Measurements from ENCODE around the gene NHS.
A peak's percentile ranks its signal among the peaks of the same experiment; 100 is the strongest.

NHS gene

DNA sequence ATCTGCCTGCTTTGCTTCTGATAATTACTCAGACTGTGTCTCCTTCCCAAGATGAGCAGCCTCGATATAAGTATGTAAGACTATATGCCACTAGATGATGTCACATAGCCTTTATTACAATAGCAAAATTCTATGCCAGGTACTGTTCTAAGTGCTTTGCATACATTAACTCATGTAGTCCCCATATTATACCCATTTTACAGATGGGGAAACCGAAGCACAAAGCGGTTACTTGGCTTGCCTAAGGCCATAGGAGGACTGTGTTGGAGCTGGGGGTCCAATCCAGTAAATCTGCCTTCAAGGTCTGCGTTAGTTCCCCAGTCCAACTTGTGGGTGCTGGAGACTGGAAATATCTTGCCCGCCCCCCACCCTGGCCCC, 361.5 kb downstream of the NHS start:
- DNase-seq (ENCODE audit: low read depth in 2 of 2): no peak

DNA sequence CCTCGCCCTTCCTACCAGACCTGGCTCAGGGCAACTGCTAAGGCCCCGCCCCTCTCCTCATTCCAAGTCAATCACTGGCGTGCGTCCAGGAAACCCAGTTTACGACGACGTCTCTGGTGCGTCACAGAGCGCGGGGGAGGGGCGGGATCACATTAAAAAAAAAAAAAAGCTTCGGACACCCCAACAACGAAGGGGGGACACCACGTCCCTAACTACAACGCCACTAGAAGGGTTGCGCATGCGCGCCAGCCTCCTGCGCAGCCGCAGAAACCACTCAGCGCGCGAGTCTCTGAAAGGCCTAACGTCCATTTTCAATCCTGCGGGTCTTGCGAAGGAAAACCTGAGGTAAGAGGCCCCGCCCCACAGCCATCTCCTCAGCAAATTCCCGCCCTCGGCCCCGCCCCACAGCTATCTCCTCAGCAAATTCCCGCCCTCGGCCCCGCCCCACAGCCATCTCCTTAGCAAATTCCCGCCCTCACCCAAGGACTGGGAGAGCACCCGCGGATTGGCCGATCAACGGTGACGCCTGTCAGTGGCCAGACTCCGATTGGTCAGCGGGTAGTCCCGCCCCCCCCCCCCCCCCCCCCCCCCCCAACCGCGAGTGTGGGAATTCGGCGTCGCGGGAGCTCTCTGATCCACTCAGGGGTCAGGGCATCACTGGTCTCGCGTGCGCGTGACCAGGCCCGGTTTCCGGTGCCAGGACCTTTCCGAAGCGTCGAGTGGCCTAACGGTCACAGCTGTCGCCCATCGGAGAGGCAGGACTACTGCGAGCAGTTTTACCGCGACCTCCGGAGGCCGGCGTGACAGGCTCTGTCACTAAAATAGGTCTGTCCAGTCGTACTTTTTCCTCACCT, 362.1 kb downstream of the NHS start, which contains the start of gene SCML1:
Gene SCML1 (plus strand): TSS at position 638 of the 854 bp plus-strand sequence. CDS start 6,694 bp downstream, outside the sequence.
- DNase-seq (ENCODE audit: low read depth in 2 of 2): peak; percentile 92 to 93

DNA sequence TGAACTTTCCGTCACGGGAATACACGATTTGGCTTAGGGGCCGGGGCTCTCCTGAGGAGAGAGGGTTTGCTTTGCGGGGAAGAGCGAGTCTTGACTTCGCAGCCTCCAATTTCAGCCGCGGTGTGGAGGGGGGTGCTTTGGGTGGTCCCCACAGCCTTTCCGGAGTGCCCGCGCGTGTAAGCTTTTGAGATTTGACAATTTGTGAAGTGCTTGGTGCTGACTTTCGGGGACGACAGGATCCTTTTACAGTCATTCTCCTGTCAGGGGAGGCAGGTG, 362.6 kb downstream of the NHS start:
- no peak for DNase-seq (ENCODE audit: low read depth in 2 of 2)

DNA sequence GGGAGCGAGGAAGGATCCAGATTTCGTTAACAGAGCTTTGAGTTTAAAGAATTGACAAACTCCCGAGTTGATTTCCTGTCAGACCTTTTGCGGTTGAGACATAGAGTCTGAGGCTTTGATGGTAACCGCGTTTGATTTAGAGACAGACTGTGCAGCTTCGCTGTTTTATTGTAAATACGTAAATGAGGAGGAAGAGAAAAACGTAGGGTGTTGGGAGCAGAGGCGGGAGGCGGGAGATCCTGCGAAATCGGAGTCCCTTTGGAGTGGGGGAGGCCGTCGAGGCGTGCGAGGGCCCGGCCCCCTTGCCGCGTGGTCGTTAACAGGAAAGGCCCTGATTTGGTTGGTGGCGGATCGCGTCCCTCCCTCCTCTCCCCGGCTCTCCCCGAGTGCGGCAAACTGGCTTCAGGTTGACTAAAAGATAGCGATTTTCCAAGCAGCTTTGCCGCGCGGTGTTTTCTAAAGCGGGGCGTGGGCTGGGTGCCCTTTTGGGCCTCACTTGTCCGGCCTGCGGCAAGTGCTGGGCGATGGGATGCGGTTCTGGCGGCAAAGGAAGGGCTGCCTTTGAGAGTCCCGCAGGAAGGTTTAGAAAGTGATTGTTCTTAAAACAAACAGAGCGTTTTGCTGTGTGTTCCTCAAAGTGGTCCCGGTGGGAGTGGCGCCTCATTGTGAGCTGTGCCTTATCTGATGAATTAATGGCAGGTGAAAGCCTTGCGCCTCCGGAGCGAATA, 363.1 kb downstream of the NHS start:
- DNase-seq (ENCODE audit: low read depth in 2 of 2): no peak

DNA sequence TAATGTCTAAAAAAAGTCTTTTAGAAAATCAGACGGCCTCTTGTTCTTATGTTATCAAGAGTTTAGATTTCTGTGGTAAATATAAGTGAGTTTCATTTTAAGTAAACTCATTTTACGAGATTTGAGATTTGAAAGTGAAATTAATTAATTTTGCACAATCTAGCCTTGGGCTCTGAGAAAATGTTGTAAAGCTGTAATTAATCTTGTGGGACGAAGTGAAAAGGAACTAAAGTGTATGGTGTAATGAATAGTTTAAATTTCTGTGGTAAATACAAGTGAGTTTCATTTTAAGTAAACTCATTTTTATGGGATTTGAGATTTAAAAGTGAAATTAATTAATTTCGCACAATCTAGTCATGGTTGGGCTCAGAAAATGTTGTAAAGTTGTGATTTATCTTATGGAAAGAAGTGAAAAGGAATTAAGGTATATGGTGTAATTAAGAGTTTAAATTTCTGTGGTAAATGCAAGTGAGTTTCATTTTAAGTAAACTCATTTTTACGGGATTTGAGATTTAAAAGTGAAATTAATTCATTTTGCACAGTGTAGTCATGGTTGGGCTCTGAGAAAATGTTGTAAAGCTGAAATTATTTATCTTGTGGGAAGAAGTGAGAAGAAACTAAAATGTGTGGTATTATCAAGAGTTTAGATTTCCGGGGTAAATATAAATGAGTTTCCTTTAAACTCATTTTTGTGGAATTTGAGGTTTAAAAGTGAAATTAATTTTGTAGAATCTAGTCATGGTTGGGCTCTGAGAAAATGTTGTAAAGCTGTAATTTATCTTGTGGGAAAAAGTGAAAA, 363.9 kb downstream of the NHS start:
- no peak for DNase-seq (ENCODE audit: low read depth in 2 of 2)

DNA sequence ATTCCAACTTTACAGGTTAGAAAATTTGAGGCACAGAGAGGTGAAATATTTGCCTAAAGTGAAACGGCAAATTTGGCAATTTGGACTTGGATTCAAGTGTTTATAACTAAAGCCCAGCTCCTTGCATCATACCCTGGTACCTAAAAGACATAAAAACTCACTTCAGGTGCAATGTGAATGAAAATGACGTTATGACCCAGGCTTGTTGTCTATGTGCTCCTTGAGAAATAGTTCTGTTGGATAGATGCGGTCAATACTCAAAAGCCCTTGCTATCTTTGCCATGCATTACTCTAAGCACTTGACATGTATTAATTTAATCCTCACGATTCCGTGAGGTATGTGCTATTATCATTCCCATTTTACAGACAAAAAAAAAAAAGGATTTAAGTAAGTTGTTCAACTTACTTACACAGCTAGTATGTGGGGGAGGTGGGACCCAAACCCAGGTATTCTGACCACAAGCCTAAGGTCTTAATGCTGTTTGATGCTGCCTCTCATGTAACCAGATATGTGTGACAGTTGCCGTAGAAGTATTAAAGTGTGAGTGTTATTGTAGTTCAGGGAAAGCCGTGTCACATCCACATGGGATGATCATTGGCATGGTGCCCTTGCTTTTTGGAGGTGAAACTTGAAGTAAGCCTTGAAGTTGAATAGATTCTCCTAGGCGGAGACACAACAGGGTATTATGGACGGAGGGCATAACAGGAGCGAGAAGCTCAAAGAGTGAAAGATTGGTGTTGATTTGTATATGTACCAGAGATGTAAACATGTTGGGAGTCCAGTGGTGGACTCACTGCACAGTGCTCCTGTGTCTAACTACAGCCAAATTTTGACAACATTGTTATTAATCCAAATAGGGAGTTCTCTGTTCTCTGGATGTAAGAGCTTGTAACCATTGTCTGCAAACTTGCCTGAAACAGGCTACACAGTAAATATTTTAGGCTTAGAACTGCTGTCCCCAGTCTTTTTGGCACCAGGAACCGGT, 365.4 kb downstream of the NHS start:
- DNase-seq (ENCODE audit: low read depth in 2 of 2): no peak

DNA sequence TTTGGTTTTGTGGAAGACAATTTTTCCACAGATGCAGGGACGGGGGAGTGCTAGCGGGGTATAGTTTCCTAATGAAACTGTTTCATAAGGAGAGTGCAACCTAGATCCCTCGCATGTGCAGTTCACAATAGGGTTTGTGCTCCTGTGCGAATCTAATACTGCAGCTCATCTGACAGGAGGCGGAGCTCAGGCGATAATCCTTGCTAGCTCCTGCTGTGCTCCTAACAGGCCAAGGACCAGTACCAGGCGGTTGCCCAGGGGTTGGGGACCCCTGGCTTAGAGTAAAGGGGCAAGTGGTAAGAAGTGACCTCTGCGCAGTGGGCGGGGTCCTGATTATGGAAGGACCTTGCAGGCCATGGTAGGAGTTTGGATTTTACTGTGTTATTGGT, 366.1 kb downstream of the NHS start:
- no peak for DNase-seq (ENCODE audit: low read depth in 2 of 2)

DNA sequence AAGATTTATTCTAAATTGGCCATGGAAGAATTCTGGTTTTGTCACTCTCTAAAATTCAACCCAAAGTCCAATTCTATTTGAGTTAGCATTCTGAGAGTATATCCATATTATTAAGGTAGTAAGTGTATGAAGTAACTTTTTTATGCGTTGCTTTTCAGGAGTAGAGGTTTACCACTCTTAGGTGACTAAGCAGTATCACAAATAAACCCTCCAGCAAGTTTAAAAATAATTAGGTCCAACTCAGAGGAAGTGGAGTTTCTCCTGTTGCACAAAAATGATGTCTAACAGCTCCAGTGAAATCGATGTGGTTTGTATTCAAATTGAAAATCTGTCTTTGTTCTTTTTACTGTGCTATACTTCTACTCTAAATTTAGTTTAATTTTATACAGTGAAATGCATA, 368.9 kb downstream of the NHS start:
- no peak for DNase-seq (ENCODE audit: low read depth in 2 of 2)

DNA sequence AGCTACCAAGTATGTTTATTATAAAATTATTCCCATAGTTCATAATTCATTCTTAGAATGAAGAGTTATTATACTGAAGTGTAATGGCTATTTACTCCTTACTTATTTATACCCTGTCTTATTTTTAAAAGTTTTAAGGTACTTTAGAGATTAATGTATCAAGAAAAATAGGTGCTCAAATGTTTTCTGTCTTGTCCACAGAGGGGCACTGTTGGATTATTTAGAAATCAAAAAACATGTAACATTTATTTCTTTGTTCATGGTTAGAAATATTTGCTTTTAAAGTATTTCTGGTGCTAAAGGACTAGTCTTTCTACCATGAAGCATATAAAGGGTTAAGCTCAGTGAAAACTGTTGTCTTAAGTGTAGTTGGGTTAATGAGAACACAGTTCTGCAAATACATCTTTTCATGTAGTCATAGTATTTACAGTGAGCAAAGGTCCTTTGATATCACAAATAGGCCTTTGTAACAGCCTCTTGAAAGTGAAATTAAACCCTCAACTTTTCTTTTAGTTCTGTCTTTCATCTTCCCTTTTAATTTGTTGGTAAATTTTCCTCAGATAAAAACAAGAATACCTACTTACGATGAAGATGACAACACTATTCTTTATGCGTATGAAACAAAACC, 370.0 kb downstream of the NHS start:
- no peak for DNase-seq (ENCODE audit: low read depth in 2 of 2)

DNA sequence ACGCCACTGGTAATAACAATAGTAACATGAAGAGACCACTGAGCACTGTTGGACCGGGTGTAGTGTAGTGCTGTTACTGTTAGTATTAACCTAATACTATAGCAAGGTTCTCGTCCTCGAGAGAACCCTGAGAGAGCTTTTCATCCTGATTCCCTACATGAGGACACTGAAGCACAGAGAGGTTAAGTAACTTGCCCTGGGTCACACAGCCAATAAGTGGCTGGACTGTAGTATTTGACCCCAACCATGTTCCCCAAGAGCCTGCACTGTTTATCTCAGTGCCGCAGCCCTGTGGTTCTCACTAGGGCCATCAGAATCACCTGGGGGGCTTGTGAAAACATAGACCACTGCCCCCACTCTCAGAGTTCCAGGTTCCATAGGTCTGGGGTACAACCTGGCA, 372.7 kb downstream of the NHS start:
- no peak for DNase-seq (ENCODE audit: low read depth in 2 of 2)

DNA sequence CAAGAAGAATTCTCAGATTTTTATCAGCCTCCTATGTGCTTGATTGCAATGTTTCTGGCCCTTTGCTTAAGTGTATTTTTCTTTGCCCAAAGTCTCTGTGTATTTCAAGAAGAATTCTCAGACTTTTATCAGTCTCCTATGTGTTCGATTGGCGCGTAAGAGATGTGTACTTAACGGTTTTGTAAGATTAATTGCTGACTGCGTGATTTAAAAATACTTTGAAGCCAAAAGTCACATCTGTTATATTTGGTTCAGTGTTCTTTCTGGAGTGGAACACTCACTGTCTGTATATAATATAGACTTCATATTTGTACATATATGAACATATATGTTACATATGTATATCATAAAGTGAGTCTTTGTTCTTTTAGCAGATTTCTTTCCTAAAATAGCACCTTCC, 373.7 kb downstream of the NHS start:
- no peak for DNase-seq (ENCODE audit: low read depth in 2 of 2)

DNA sequence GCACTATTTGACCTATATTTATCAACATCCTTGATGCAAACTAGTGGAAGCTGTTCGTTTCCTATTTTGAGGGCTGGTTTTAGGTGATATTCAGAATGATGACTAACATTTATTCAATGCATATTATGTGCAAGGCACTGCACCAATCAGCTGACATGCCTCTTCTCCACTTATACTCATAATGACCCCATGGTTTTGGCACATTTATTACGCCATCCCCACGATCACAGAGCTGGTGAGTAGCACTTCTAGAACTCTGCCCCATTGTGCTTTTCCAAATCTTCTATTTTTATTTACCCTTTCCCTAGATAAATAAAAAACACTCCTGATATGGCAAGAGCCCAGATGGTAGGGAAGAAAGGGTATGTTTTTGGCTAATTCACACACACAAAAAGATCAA, 375.4 kb downstream of the NHS start:
- DNase-seq (ENCODE audit: low read depth in 2 of 2): no peak

DNA sequence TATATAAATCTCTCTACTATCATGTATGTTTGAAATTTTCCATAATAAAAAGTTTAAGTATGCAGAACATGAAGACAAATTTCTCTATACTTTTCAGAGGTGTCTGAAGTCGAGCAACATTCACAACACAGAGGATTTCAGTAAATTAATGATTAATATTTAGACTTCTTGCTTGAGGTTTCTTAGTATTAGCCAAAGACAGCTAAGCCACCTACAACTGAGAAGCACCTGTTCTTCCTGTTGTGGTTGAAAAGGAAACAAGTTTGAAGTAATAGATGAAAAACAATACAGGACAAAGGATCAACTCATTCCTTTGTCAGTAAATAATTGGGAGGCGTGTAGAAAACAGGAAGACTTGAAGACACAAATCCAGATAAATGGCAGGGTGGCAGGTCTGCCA, 383.4 kb downstream of the NHS start:
- no peak for DNase-seq (ENCODE audit: low read depth in 2 of 2)

DNA sequence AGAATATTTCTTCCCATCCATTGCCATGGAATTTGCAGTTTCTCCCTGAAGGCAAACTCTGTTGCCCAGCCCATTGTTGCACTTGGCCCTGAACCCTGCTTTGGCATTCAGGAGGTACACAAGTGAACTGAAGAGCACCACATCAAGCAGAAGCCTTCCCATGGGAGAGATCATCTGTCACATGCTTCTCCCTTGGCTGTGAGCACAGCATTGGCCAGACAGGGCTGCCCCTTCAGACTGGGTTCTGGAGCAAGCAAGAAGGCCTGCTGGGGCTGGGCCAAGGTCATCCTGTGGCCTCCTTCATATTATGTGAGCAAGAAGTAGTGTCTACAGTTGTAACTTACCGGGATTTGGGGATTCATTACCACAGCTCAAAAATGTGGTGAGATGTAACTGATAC, 385.0 kb downstream of the NHS start:
- DNase-seq (ENCODE audit: low read depth in 2 of 2): no peak

DNA sequence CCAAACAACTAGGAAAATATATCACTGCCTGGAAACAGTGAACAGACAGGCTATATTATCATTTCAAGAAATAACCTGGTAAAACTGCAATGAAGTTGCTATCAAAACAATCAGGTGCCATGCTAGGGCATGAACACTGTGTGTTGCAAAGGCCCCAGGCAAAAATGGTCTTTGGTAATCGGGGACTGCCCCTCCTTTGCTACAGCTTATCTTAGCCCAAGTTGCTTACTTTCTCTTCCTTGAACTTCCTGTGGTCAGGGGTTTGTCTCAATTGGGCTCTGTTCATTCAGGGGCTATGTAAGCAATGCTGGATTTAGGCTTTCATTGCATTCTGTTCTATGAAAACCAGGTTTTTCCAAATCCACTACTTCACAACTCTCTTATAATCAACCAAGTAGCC, 392.7 kb downstream of the NHS start:
- no peak for DNase-seq (ENCODE audit: low read depth in 2 of 2)

DNA sequence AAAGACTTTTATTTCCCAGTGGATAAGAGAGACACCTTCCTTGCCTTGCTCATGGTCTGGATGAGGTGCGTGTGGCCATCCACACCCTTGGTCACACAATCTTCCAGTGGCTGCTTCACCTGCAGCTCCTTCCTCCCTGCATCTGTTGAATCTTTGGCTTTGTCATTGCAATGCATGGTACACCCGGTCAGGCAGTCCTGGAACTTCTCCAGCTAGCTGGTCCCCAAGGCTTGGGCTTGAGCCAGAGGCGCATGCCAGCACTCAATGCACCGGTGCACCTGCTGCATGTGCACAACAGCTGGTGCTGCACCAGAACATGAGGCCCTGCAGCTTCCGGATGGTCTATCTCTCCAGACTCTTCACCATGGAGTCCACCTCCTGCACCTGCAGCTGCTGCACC, 394.0 kb downstream of the NHS start:
- DNase-seq (ENCODE audit: low read depth in 2 of 2): no peak

DNA sequence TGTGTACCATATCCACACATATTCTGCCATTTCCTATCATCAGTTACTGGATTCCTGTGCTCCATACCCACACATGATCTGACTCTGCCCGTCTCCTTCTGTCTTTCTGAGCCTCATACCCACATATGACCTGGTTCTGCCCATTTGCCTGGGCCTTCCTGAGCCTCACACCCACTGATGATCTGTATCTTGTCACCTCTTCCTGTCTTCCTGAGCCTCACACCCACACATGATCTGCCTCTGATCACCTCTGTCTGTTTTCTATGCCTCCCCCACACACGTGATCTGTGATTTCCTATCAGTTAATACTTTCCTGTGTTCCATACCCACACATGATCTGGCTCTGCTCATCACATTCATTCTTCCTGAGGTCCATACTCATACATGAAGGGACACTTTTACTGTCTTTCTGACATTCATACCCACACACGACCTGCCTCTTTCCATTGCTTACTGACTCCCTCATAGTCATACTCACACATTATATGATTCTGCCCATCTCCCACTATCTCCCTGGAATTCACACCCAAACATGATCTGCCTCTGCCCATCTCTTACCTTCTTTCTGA, 394.8 kb downstream of the NHS start:
- no peak for DNase-seq (ENCODE audit: low read depth in 2 of 2)

DNA sequence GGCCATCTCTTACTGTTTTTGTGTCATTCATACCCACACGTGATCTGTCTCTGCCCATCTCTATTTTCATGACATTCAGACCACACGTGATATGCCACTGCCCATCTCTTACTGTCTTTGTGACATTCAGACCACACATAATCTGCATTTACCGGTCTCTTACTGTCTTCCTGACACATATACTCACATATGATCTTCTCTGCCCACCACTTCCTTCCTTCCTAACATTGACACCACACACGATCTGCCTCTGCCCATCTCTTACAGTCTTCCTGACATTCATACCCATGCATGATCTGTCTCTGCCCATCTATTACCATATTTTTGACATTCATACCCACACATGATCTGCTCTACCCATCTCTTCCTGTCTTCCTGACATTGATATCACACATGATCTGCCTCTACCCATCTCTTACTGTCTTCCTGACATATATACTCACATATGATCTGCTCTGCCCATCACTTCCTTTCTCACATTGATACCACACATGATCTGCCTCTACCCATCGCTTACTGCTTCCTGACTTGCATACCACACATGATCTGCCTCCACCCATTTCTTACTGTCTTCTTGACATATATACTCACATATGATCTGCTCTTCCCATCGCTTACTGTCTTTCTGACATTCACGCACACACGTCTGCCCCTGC, 398.3 kb downstream of the NHS start:
- no peak for DNase-seq (ENCODE audit: low read depth in 2 of 2)

DNA sequence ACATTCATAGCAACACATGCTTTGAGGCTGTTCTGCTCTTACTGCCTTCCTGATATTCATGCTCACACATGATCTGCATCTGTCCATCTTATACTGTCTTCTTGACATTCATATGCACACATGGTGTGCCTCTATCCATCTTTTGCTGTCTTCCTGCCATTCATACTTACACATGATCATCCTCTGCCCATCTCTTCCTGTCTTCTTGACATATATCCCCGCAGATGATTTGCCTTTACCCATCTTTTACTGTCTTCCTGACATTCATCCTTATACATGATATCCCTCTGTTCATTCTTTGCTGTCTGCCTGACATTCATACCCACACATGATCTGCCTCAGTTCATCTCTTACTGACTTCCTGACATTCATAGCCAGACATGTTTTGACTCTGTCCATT, 399.1 kb downstream of the NHS start:
- DNase-seq (ENCODE audit: low read depth in 2 of 2): no peak

DNA sequence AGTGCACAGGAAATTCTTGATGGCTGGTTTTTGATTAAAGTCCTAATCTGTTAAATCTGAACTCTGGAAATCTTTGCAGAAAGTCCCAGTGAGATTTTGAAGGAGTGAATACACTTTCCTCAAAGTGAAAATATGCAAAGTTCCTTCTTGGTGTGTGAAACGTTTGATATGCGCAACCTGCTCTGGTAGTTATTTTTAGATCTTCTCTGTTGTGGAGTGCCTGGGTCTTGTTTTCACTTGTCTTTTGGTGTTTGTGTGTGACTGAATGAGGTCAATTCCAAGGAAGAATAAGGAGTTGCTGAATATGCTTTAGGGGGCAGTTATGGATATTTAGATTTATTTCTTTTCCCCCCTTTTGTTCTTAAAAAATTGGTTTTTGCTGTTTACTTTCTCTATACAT, 404.0 kb downstream of the NHS start:
- DNase-seq (ENCODE audit: low read depth in 2 of 2): no peak

Measured in fibroblast of skin of left quadriceps (primary cell).